ENCODE measurements around the gene PPP1R12C. TPM values are rescaled to one million over a fixed set of nuclear protein-coding genes. Genes with fewer than 3 reads are reported as not detected.

PPP1R12C gene
- total and polyA plus RNA-seq, 10 of the 15 experiments (the other 5 are each of a cell fraction or from before 2014, with no cell fraction given) = 1.4 to 84.7 (median 20.5) TPM

GRCh38 chr19:55101261-55101660, 16.2 kb downstream of the PPP1R12C start:
- Histone ChIP-seq H3K79me2 (ENCODE audit: control insufficient read depth, insufficient read depth, low read length) (no peaks in the 10 kb centered on the region), H4K20me1 (ENCODE audit: control insufficient read depth, insufficient read depth) (no peaks in the 10 kb centered on the region), H3K36me3 (ENCODE audit: control insufficient read depth in 2 of 2, insufficient read depth in 2 of 2, low read length in 1 of 2) (peaks cover 0 to 6% of the 10 kb centered on the region in 2 experiments; a peak in 1 of 4 replicates), H3K27me3 (replicated peaks in 1 of 2; ENCODE audit: control insufficient read depth in 2 of 2, insufficient read depth in 2 of 2, low read length in 1 of 2) (no peaks in the 10 kb centered on the region), H3K4me2 (ENCODE audit: control insufficient read depth, insufficient read depth) (no peak overlapping the region), H3K9ac (ENCODE audit: control insufficient read depth, insufficient read depth, low read length) (no peak overlapping the region), H2AFZ (ENCODE audit: control insufficient read depth, low read depth, low read length) (no peak overlapping the region), H3K9me3 (replicated peaks; ENCODE audit: control insufficient read depth, insufficient read depth, low read length) (no peaks in the 10 kb centered on the region; the same call in 2 of the 3 replicates), H3K4me3 (no peak overlapping the region), H3K27ac (ENCODE audit: control insufficient read depth, insufficient read depth) (no peak overlapping the region), H3K4me1 (ENCODE audit: control insufficient read depth, insufficient read depth, low read length) (no peaks in the 10 kb centered on the region)
- ChIA-PET RAD21 (ENCODE audit: unreplicated experiment) (no interaction called here), CTCF (interaction anchor here (1.0 kb wide), 1 partner anchor 13 kb away, joined by 3 read pairs; no protein-coding TSS in a partner anchor), POLR2A (no interaction called here), SMC1A (ENCODE audit: uncharacterized antibody, unreplicated experiment) (no interaction called here)
- no peak for FAIRE-seq
- BruUV-seq (replicated peaks) = no TSS peak
- intact Hi-C loops (cut with micrococcal nuclease; ENCODE audit: unreplicated experiment) = no loop called here
- in situ Hi-C loops (cut with MboI) = no loop called here
- 87% methylated on average over 10 of the region's 10 CpGs for WGBS (ENCODE audit: insufficient coverage, insufficient replicate concordance, low lambda C conversion rate, missing lambda C conversion rate)
- no peak for DNase-seq (ENCODE audit: low read depth, low spot score)
- no peak for ATAC-seq
- TF ChIP-seq TCF12 (IDR thresholded peaks at IDR 0.05; ENCODE audit: low read depth, low read length) (no peak), SKIL (IDR thresholded peaks at IDR 0.05; ENCODE audit: low read depth, poor library complexity, severe bottlenecking) (no peak), BMI1 (IDR thresholded peaks at IDR 0.05; ENCODE audit: borderline replicate concordance) (no peak), RAD51 (IDR thresholded peaks at IDR 0.05) (no peak), REST (IDR thresholded peaks at IDR 0.05; ENCODE audit: low read depth, low read length) (no peak), EED (IDR thresholded peaks at IDR 0.05; ENCODE audit: low read depth) (no peak), PAX5 (IDR thresholded peaks at IDR 0.05; ENCODE audit: borderline replicate concordance, low read depth, low read length) (no peak), SMARCA5 (IDR thresholded peaks at IDR 0.05) (no peak), HDAC2 (IDR thresholded peaks at IDR 0.05) (no peak), BCL3 (IDR thresholded peaks at IDR 0.05; ENCODE audit: borderline replicate concordance, insufficient read depth, low read depth, low read length, poor library complexity, severe bottlenecking) (no peak), PAX8 (IDR thresholded peaks at IDR 0.05) (no peak), ZBTB4 (CRISPR knock-in tag; IDR thresholded peaks at IDR 0.05) (no peak), SMC3 (IDR thresholded peaks at IDR 0.05; ENCODE audit: borderline replicate concordance, low read length) (no peak)
- TF ChIP-seq, protein P1, sequence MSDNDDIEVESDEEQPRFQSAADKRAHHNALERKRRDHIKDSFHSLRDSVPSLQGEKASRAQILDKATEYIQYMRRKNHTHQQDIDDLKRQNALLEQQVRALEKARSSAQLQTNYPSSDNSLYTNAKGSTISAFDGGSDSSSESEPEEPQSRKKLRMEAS (IDR thresholded peaks at IDR 0.05; ENCODE audit: low read depth, low read length) = no peak
